Lower leg skin (tissue), 3 donors: ENCODE results near the gene ATP5F1D.

Experiments used
- POLR2A ChIP-seq, 2 donors: fragments of 450-650 bp; IDR thresholded peaks; one replicate each; pipeline ENCODE4 v1.6.1; 2016 to 2017; ENCODE audit warnings: antibody characterized with exemption in 2 of 2, mild to moderate bottlenecking in 1 of 2, moderate library complexity in 1 of 2
- TF ChIP-seq, protein P1 (sequence below), 3 donors: fragments of 450-650 bp; IDR thresholded peaks; one replicate each; pipeline ENCODE4 v1.5.1; 2016; ENCODE audit warnings: antibody characterized with exemption in 3 of 3, mild to moderate bottlenecking in 3 of 3, moderate library complexity in 2 of 3

DNA sequence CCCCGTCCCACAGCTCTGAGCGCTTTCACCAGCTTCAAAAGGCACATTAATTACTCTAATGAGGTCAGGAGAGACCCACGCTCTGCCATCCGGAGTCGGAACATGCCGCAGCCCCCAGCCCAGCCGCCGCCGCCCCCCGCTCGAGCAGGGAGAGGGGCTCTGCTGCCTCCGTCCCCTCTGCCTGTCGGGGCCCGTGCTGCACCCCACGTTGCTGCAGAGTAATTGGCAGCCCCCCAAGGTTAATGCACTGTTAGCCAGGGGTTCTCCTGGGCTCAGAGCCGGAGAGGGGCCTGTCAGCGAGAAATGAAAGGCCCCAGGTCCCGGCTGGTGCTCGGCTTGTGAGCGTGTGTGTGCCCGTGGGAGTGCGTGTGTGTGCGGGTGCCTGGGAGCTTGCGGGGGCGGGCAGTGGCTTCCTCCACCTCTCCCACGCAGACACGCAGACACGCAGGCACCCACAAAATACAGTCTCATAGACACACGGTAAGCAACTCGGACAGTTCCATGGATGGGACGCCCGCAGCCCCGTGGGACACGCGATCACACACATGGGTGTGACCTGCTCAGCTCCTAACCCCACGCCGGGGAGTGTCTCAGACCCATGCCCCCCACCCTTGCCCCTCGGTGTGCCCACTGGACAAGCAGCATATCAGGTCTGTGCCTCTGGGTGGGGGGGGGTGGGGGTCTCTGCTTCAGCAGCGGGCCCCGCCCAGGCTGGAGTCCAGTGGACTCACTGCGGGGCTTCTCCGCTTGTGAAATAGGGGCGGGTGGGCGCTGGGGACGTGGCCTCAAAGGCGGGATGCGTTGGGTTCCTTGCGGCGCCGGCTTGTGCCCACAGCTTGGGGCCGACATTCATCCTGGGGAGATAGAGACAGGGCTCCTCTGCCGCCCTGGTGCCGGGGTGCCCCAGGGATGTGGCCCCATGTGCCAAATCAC is 39.4 kb downstream of the ATP5F1D start:
- TF ChIP-seq POLR2A (IDR thresholded peaks at IDR 0.05) = no peak
- TF ChIP-seq, protein P1, sequence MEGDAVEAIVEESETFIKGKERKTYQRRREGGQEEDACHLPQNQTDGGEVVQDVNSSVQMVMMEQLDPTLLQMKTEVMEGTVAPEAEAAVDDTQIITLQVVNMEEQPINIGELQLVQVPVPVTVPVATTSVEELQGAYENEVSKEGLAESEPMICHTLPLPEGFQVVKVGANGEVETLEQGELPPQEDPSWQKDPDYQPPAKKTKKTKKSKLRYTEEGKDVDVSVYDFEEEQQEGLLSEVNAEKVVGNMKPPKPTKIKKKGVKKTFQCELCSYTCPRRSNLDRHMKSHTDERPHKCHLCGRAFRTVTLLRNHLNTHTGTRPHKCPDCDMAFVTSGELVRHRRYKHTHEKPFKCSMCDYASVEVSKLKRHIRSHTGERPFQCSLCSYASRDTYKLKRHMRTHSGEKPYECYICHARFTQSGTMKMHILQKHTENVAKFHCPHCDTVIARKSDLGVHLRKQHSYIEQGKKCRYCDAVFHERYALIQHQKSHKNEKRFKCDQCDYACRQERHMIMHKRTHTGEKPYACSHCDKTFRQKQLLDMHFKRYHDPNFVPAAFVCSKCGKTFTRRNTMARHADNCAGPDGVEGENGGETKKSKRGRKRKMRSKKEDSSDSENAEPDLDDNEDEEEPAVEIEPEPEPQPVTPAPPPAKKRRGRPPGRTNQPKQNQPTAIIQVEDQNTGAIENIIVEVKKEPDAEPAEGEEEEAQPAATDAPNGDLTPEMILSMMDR (IDR thresholded peaks at IDR 0.05) = no peak
